Neural progenitor cell (in vitro differentiated cells): ENCODE data around the gene CNOT8. TPM values are rescaled to one million over a fixed set of nuclear protein-coding genes. Genes with fewer than 3 reads are reported as not detected.

Experiments used
- DNase-seq: peaks from one replicate; pipeline ENCODE4 v3.0.0-alpha.2; 2016; ENCODE audit warnings: low spot score
- H2AFZ ChIP-seq: fragments of 200-600 bp; sonication (generic); replicated peaks from 2 replicates; pipeline ENCODE4 v1.6.1; 2016; ENCODE audit warnings: antibody characterized with exemption
- H3F3A ChIP-seq: fragments of 200-600 bp; sonication (generic); 2 replicates; pipeline ENCODE4 v1.6.1; 2016; ENCODE audit warnings: antibody characterized with exemption, low read depth
- H3K27ac ChIP-seq: fragments of 200-600 bp; sonication (generic); 2 replicates; pipeline ENCODE4 v1.5.1; 2016; ENCODE audit warnings: mild to moderate bottlenecking
- H3K27me3 ChIP-seq: fragments of 200-600 bp; sonication (generic); 2 replicates; pipeline ENCODE4 v1.6.1; 2016; ENCODE audit warnings: mild to moderate bottlenecking, moderate library complexity
- H3K36me3 ChIP-seq: fragments of 200-600 bp; sonication (generic); 2 replicates; pipeline ENCODE4 v1.5.1; 2016
- H3K4me1 ChIP-seq: fragments of 200-600 bp; sonication (generic); 2 replicates; pipeline ENCODE4 v1.6.1; 2016; ENCODE audit warnings: mixed run types
- H3K4me2 ChIP-seq: fragments of 200-600 bp; sonication (generic); 2 replicates; pipeline ENCODE4 v1.6.1; 2016
- H3K4me3 ChIP-seq: fragments of 200-600 bp; sonication (generic); 2 replicates; pipeline ENCODE4 v1.5.1; 2016
- H3K79me2 ChIP-seq: fragments of 200-600 bp; sonication (generic); 2 replicates; pipeline ENCODE4 v1.6.1; 2016; ENCODE audit warnings: low read depth
- H3K9ac ChIP-seq: fragments of 200-600 bp; sonication (generic); 2 replicates; pipeline ENCODE4 v1.6.1; 2016
- H3K9me3 ChIP-seq: fragments of 200-600 bp; sonication (generic); 2 replicates; pipeline ENCODE4 v1.5.1; 2016; ENCODE audit warnings: low read depth
- H4K20me1 ChIP-seq: fragments of 200-600 bp; sonication (generic); 2 replicates; pipeline ENCODE4 v1.6.1; 2016; ENCODE audit warnings: low read depth
- H3K27ac Mint-ChIP-seq: 3 replicates; pipeline ENCODE4 v1.8.0; 2021; ENCODE audit warnings: mixed read lengths
- H3K27me3 Mint-ChIP-seq: 2 replicates; pipeline ENCODE4 v1.8.0; 2022; ENCODE audit warnings: low read depth, mild to moderate bottlenecking, inconsistent platforms, moderate library complexity, mixed read lengths; ENCODE audit not compliant: insufficient read depth
- H3K36me3 Mint-ChIP-seq: 3 replicates; pipeline ENCODE4 v1.8.0; 2021; ENCODE audit warnings: mixed read lengths
- H3K4me1 Mint-ChIP-seq: 3 replicates; pipeline ENCODE4 v1.8.0; 2021; ENCODE audit warnings: mixed read lengths
- H3K4me3 Mint-ChIP-seq: 3 replicates; pipeline ENCODE4 v1.8.0; 2021; ENCODE audit warnings: mild to moderate bottlenecking, moderate library complexity, mixed read lengths
- H3K9me3 Mint-ChIP-seq: 3 replicates; pipeline ENCODE4 v1.8.0; 2020; ENCODE audit warnings: mixed read lengths
- CTCF ChIP-seq: fragments of 200-600 bp; sonication (generic); IDR thresholded peaks from 2 replicates; pipeline ENCODE4 v1.5.1; 2017; ENCODE audit warnings: antibody characterized with exemption, mild to moderate bottlenecking
- EZH2 ChIP-seq: fragments of 200-600 bp; sonication (generic); IDR thresholded peaks from 2 replicates; pipeline ENCODE4 v1.6.1; 2017; ENCODE audit warnings: antibody characterized with exemption, mild to moderate bottlenecking, moderate library complexity
- EZH2phosphoT487 ChIP-seq: fragments of 200-600 bp; sonication (generic); IDR thresholded peaks from 2 replicates; pipeline ENCODE4 v1.6.1; 2017; ENCODE audit warnings: antibody characterized with exemption
- total RNA-seq: library from RNA; depleted of rRNA; stranded (reverse); fragments of >200 nt; gene quantifications from 2 replicates; pipeline ENCODE4 v1.2.3, GENCODE V29; 2015; ENCODE audit warnings: low replicate concordance

Gene CNOT8
- total RNA-seq, 1 donor from 2014 or later: 90.8 TPM

DNA sequence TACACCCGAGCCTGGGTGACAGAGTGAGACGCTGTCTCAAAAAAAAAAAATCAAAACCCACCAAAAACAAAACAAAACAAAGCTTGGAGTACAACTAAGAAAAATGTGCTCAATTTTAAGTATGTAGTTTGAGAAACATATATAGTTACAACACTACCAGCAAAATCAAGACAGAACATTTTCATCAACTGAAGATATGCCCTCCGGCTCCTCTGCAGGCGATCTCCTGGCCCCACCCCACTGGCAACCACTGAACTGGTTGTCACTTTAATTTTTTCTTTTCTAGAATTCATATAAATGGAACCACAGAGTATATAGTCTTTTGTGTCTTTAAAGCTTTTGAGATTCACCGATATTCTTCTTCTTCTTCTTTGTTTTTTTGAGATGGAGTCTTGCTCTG is 35.0 kb downstream of the CNOT8 start:
- no peak overlapping the region for H3K4me2 ChIP-seq
- H3K27me3 ChIP-seq: no peaks in the 10 kb centered on the region
- no peak for TF ChIP-seq CTCF
- no peak for TF ChIP-seq EZH2
- TF ChIP-seq EZH2phosphoT487: no peak
- H3K4me1 ChIP-seq: no peaks in the 10 kb centered on the region
- H3K4me3 ChIP-seq: no peak overlapping the region
- H4K20me1 ChIP-seq: no peaks in the 10 kb centered on the region
- H2AFZ ChIP-seq: no peak overlapping the region
- no peak overlapping the region for H3K27ac ChIP-seq
- no peaks in the 10 kb centered on the region for H3K79me2 ChIP-seq
- H3K9ac ChIP-seq: no peak overlapping the region
- no peaks in the 10 kb centered on the region for H3K9me3 ChIP-seq
- H3K36me3 ChIP-seq: peaks cover 7% of the 10 kb centered on the region
- Mint-ChIP-seq H3K27ac (peak overlapping the region; percentile 28), H3K36me3 (peaks cover 39% of the 10 kb centered on the region), H3K27me3 (no peaks in the 10 kb centered on the region), H3K9me3 (no peaks in the 10 kb centered on the region), H3K4me1 (no peaks in the 10 kb centered on the region), H3K4me3 (no peak overlapping the region)
- no peak for DNase-seq
- no peaks in the 10 kb centered on the region for H3F3A ChIP-seq

DNA sequence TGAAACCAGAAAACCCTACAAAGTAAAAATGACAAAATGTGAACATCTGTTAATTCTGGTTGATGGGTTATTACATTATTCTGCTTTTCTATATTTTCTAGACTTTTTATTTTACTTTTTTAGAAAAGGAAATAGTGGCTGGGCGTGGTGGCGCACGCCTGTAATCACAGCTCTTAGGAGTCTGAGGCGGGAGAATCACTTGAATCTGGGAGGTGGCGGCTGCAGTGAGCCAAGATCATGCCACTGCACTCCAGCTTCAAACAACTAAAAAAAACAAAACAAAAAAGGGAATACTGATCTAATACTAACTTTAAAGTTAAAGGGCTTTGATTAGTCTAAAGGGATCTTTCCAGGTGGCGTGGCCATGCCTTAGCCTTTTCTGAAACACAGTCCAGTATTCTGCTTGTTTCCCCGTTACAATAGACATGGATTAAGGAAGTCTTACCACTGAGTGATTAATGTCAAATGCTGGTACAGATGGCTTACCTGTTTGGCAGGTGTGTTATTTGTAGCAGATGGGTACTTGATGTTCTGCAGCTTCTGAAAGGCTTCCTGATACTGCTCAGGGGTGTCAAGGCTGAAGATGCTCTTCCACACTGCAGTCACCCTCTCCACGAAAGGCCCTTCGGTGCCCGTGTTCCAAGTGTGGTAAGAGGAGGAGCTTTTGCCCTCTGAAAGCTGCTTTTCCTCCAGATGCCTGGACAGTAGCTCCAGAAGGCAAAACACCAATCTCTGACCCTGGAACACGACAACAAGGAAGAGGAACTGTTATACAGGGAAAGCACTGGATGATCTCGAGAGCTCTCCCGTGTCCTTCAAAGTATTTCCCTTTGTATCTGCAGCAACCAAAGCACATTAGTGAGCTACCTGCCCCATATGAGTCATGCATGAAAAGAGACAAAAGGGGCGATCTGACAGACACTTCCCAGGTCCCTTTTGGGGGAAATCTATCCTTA is 37.5 kb downstream of the CNOT8 start:
- Histone ChIP-seq H3F3A (no peaks in the 10 kb centered on the region), H3K4me2 (no peak overlapping the region), H3K4me1 (no peaks in the 10 kb centered on the region), H3K36me3 (peaks cover 14% of the 10 kb centered on the region), H3K9me3 (no peaks in the 10 kb centered on the region), H3K27me3 (no peaks in the 10 kb centered on the region), H3K27ac (no peak overlapping the region), H4K20me1 (no peaks in the 10 kb centered on the region), H3K4me3 (no peak overlapping the region), H3K79me2 (no peaks in the 10 kb centered on the region), H3K9ac (no peak overlapping the region), H2AFZ (no peak overlapping the region)
- TF ChIP-seq CTCF: no peak
- no peak for TF ChIP-seq EZH2phosphoT487
- TF ChIP-seq EZH2: no peak
- DNase-seq: no peak
- Mint-ChIP-seq H3K4me1 (no peaks in the 10 kb centered on the region), H3K36me3 (peaks cover 35% of the 10 kb centered on the region), H3K4me3 (no peak overlapping the region), H3K27me3 (no peaks in the 10 kb centered on the region), H3K27ac (no peak overlapping the region), H3K9me3 (no peaks in the 10 kb centered on the region)

GRCh38 chr5:154896562-154897165 is 38.2 kb downstream of the CNOT8 start:
- Histone ChIP-seq H3F3A (no peaks in the 10 kb centered on the region), H2AFZ (no peak overlapping the region), H3K9me3 (no peaks in the 10 kb centered on the region), H3K79me2 (no peaks in the 10 kb centered on the region), H3K4me1 (no peaks in the 10 kb centered on the region), H3K4me3 (no peak overlapping the region), H3K27ac (no peak overlapping the region), H4K20me1 (no peaks in the 10 kb centered on the region), H3K27me3 (no peaks in the 10 kb centered on the region), H3K4me2 (no peak overlapping the region), H3K9ac (no peak overlapping the region), H3K36me3 (peaks cover 18% of the 10 kb centered on the region)
- Mint-ChIP-seq H3K36me3 (peaks cover 30% of the 10 kb centered on the region), H3K9me3 (no peaks in the 10 kb centered on the region), H3K4me3 (no peak overlapping the region), H3K27ac (no peak overlapping the region), H3K27me3 (no peaks in the 10 kb centered on the region), H3K4me1 (no peaks in the 10 kb centered on the region)
- TF ChIP-seq CTCF (no peak), EZH2phosphoT487 (no peak), EZH2 (no peak)
- DNase-seq: no peak
